Spleen (tissue), 7 donors: ENCODE measurements around the gene TAF11L7.

Experiments
- CTCF ChIP-seq, 11 experiments: fragments of 200-600 bp in 7 of 11; fragments of 450-650 bp in 4 of 11; sonication (generic) in 4 of 11; IDR thresholded peaks in 8 of 11; conservative IDR thresholded peaks in 3 of 11; 1 replicate in 7 of 11; 2 replicates in 4 of 11; pipeline versions ENCODE4 v1.4.0 to v1.8.0; 2016 to 2021; ENCODE audit warnings: antibody characterized with exemption in 11 of 11, inconsistent platforms in 4 of 11, mild to moderate bottlenecking in 1 of 11
- POLR2AphosphoS5 ChIP-seq, 3 donors: sonication (generic); formaldehyde crosslinking; IDR thresholded peaks; one replicate each; pipeline ENCODE4 v1.5.1; 2017; ENCODE audit warnings: antibody characterized with exemption in 3 of 3
- donor health status: DM: no; HTN: no; CAD: no; lungs with moderate emphysema.
- donor health status: DM: no; HTN: no; CAD: no.
- donor health status: DM: no; HTN: no; CAD: no.

DNA sequence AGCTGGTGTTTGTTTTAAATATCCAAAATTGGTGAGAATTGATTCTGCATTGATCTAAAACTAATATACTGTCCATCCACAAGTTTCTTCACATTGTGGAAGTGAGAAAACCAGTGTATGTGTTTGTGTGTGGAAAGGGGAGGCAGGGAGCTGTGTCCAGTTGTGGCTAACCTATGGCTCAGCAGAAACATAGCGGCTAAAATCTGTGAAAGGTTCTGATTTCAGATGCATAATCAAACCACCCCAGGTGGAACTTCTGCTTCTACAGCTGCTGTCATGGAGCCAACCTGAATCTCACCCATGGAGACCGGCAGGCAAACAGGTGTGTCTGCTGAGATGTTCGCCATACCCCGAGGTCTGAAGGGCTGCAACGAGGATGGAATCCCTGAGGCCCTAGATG is 48.6 kb upstream of the TAF11L7 start, which contains the start of gene TAF11L14:
- no peak for TF ChIP-seq CTCF (IDR thresholded peaks at IDR 0.05 in 8 of 11, conservative IDR thresholded peaks at IDR 0.05 in 3 of 11)
- TF ChIP-seq POLR2AphosphoS5 (IDR thresholded peaks at IDR 0.05), result no peak
